ENCODE results near the gene HES4.

- TF ChIP-seq POLR2A (IDR thresholded peaks at IDR 0.05), result no peak
- TF ChIP-seq, protein P1, sequence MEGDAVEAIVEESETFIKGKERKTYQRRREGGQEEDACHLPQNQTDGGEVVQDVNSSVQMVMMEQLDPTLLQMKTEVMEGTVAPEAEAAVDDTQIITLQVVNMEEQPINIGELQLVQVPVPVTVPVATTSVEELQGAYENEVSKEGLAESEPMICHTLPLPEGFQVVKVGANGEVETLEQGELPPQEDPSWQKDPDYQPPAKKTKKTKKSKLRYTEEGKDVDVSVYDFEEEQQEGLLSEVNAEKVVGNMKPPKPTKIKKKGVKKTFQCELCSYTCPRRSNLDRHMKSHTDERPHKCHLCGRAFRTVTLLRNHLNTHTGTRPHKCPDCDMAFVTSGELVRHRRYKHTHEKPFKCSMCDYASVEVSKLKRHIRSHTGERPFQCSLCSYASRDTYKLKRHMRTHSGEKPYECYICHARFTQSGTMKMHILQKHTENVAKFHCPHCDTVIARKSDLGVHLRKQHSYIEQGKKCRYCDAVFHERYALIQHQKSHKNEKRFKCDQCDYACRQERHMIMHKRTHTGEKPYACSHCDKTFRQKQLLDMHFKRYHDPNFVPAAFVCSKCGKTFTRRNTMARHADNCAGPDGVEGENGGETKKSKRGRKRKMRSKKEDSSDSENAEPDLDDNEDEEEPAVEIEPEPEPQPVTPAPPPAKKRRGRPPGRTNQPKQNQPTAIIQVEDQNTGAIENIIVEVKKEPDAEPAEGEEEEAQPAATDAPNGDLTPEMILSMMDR (IDR thresholded peaks at IDR 0.05), result no peak
These were observed 27.9 kb upstream of the HES4 start for GRCh38 chr1:1027791-1028190.
